Upper lobe of left lung (tissue), 4 donors: Measurements from ENCODE around the gene POLE.

Experiments used
- CTCF ChIP-seq, 6 experiments: fragments of 450-650 bp in 4 of 6; fragments of 200-600 bp in 2 of 6; sonication (generic) in 2 of 6; IDR thresholded peaks; one replicate each; pipeline ENCODE4 v1.5.1; 2016 to 2019; ENCODE audit warnings: antibody characterized with exemption in 6 of 6
- EP300 ChIP-seq, 4 donors: sonication (generic); formaldehyde crosslinking; IDR thresholded peaks; one replicate each; pipeline ENCODE4 v1.5.1; 2017; ENCODE audit warnings: antibody characterized with exemption in 4 of 4, control low read depth in 2 of 4
- POLR2A ChIP-seq, 4 donors: fragments of 450-650 bp; IDR thresholded peaks; one replicate each; pipeline ENCODE4 v1.5.1; 2016 to 2017; ENCODE audit warnings: antibody characterized with exemption in 4 of 4, mild to moderate bottlenecking in 2 of 4

GRCh38 chr12:132602572-132603239 lies 84.4 kb downstream of the POLE start:
- TF ChIP-seq CTCF (IDR thresholded peaks at IDR 0.05), result no peak
- TF ChIP-seq EP300 (IDR thresholded peaks at IDR 0.05), result no peak
- TF ChIP-seq POLR2A (IDR thresholded peaks at IDR 0.05), result no peak
